ENCODE results near the gene ALDH16A1. TPM values are rescaled to one million over a fixed set of nuclear protein-coding genes. Genes with fewer than 3 reads are reported as not detected.

ALDH16A1 gene
- total and polyA plus RNA-seq, 2 of the 8 experiments (the other 6 are each of a cell fraction or from before 2014, with no cell fraction given), result 30.5 to 34.3 TPM

DNA sequence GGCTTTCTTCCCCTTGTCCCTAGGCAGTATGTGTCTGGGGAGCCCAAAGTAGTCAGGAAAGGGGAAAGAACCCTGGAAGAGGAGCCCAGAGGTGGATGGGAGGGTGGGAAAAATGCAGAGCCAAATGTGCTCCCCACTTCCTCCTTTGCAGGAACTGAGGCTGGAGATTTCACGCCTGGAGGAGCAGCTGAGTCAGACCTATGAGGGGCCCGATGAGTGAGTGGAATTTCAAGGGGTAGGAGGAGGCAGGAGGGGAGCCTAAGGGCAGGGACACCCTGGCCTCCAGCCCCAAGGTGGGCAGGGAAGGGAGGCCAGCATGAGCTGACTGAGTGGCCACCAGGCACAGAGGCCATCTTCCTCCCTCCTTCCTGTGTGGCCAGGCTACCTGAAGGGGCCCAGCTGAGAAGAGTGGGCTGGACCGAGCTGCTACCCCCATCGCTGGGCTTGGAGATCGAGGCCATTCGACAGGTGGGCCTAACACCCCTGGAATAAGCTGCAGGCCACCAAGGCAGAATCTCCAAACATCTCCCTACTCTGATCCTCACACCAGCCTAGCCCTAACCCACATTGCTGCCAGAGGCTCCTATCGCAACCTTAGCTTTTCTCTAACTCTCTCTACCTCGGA, 44.1 kb upstream of the ALDH16A1 start:
- Histone ChIP-seq H3K27ac (ENCODE audit: low read depth, low read length) (no peak overlapping the region), H3K79me1 (ENCODE audit: low read depth, low read length) (no peaks in the 10 kb centered on the region), H3K9me3 (ENCODE audit: insufficient read depth in 2 of 2, low read depth in 1 of 2, low read length in 1 of 2) (no peaks in the 10 kb centered on the region), H3K9ac (replicated peaks in 1 of 4; ENCODE audit: extremely low read depth in 1 of 4, low read depth in 3 of 4, low read length in 3 of 4) (no peak overlapping the region), H2BK20ac (ENCODE audit: low read length) (peak overlapping the region; percentile 53; the same call in 1 of the 2 replicates), H3K14ac (ENCODE audit: insufficient read length) (no peak overlapping the region), H2BK15ac (ENCODE audit: low read length) (peak overlapping the region; percentile 8; the same call in 1 of the 2 replicates), H3K79me2 (ENCODE audit: control insufficient read depth in 1 of 2, insufficient read depth in 2 of 2, low read length in 2 of 2) (no peaks in the 10 kb centered on the region), H3K23me2 (ENCODE audit: low read depth, low read length) (no peaks in the 10 kb centered on the region), H4K5ac (ENCODE audit: insufficient read length, low read depth, low read length) (no peak overlapping the region), H2BK120ac (replicated peaks; ENCODE audit: low read depth, low read length) (no peak overlapping the region), H4K20me1 (replicated peaks in 1 of 2; ENCODE audit: control insufficient read depth in 1 of 2, insufficient read depth in 2 of 2, low read length in 2 of 2) (no peaks in the 10 kb centered on the region), H3K56ac (replicated peaks; ENCODE audit: insufficient read length, low read depth, low read length) (no peak overlapping the region), H3K36me3 (ENCODE audit: control insufficient read depth in 2 of 4, insufficient read depth in 4 of 4, low read length in 3 of 4) (no peaks in the 10 kb centered on the region), H2BK12ac (ENCODE audit: low read depth, low read length) (peak overlapping the region; percentile 68; the same call in 1 of the 2 replicates), H3K4me3 (ENCODE audit: extremely low read depth in 1 of 4, insufficient read depth in 2 of 4, low read depth in 3 of 4, low read length in 4 of 4) (no peak overlapping the region), H2AFZ (ENCODE audit: low read length) (no peak overlapping the region), H2AK5ac (ENCODE audit: low read depth, low read length) (no peak overlapping the region), H3K4me1 (replicated peaks in 1 of 4; ENCODE audit: control insufficient read depth in 3 of 4, insufficient read depth in 4 of 4, low read length in 3 of 4) (peaks cover 3 to 11% (median 5%) of the 10 kb centered on the region in 4 experiments), H4K91ac (replicated peaks; ENCODE audit: insufficient read length, low read length) (peak overlapping the region; percentile 39), H3K18ac (ENCODE audit: extremely low read depth, low read length) (no peak overlapping the region), H2BK5ac (ENCODE audit: low read depth, low read length) (no peak overlapping the region), H3K4ac (replicated peaks; ENCODE audit: insufficient read length, low read depth, low read length) (no peak overlapping the region), H3K4me2 (ENCODE audit: insufficient read depth in 1 of 2, low read depth in 2 of 2, low read length in 2 of 2) (no peak overlapping the region), H3K27me3 (replicated peaks in 1 of 4; ENCODE audit: control insufficient read depth in 3 of 4, extremely low read depth in 1 of 4, insufficient read depth in 3 of 4, low read length in 3 of 4) (no peaks in the 10 kb centered on the region), H3K23ac (ENCODE audit: insufficient read length) (no peak overlapping the region), H4K8ac (ENCODE audit: extremely low read depth, insufficient read depth, low read length) (no peak overlapping the region)
- DNase-seq (ENCODE audit: low read depth in 1 of 2, low spot score in 2 of 2) (no peak), FAIRE-seq (no peak)
- ChIA-PET CTCF (ENCODE audit: partially characterized antibody) (interaction anchor here (0.9 to 14.7 kb wide), 4 partner anchors 8 to 18 kb away, joined by 4 to 291 read pairs (median 4); no protein-coding TSS in a partner anchor), POLR2A (ENCODE audit: partially characterized antibody) (interaction anchor here (0.7 to 3.3 kb wide), 6 partner anchors 11 to 83 kb away, joined by 3 to 13 read pairs (median 4); partner anchors contain the start of gene GFY)
- 78% methylated on average over 8 of the region's 8 CpGs; no CpG with 5 or more reads in 1 of the 2 experiments for WGBS, 2 experiments (ENCODE audit: extremely low coverage in 1 of 2, insufficient coverage in 1 of 2, insufficient read length in 1 of 2, insufficient replicate concordance in 2 of 2, low coverage in 1 of 2, low lambda C conversion rate in 2 of 2, missing lambda C conversion rate in 1 of 2)
- TF ChIP-seq BRCA1 (IDR thresholded peaks at IDR 0.05; ENCODE audit: low read depth, low read length), result no peak
- no peak for TF ChIP-seq BACH1 (IDR thresholded peaks at IDR 0.05; ENCODE audit: low read length)
- no peak for TF ChIP-seq CHD2 (IDR thresholded peaks at IDR 0.05; ENCODE audit: low read length)
- TF ChIP-seq RFX5 (IDR thresholded peaks at IDR 0.05; ENCODE audit: borderline replicate concordance, low read depth, low read length), result no peak
- no peak for TF ChIP-seq TCF12 (IDR thresholded peaks at IDR 0.05; ENCODE audit: low read depth, low read length)
- no peak for TF ChIP-seq ZNF274 (IDR thresholded peaks at IDR 0.05; ENCODE audit: borderline replicate concordance, extremely low read depth, low read length)
- TF ChIP-seq CHD1 (IDR thresholded peaks at IDR 0.05; ENCODE audit: low read depth, low read length), result no peak
- no peak for TF ChIP-seq PHF8 (conservative IDR thresholded peaks at IDR 0.05; ENCODE audit: low read depth, low read length)
- TF ChIP-seq, protein P1, sequence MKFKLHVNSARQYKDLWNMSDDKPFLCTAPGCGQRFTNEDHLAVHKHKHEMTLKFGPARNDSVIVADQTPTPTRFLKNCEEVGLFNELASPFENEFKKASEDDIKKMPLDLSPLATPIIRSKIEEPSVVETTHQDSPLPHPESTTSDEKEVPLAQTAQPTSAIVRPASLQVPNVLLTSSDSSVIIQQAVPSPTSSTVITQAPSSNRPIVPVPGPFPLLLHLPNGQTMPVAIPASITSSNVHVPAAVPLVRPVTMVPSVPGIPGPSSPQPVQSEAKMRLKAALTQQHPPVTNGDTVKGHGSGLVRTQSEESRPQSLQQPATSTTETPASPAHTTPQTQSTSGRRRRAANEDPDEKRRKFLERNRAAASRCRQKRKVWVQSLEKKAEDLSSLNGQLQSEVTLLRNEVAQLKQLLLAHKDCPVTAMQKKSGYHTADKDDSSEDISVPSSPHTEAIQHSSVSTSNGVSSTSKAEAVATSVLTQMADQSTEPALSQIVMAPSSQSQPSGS (IDR thresholded peaks at IDR 0.05; ENCODE audit: low read length), result no peak
- no peak for TF ChIP-seq ASH2L (IDR thresholded peaks at IDR 0.05; ENCODE audit: low read length)
- TF ChIP-seq RNF2 (IDR thresholded peaks at IDR 0.05; ENCODE audit: borderline replicate concordance, low read depth, low read length, missing control alignments, poor library complexity, severe bottlenecking), result no peak
- TF ChIP-seq HDAC6 (IDR thresholded peaks at IDR 0.05; ENCODE audit: low read depth, low read length), result no peak

All from H1 (cell line).